HG02610 (cell line): ENCODE results near the gene CRYGC.

Experiments
- ATAC-seq: cut with Tn5 transposase; IDR thresholded peaks from one replicate; pipeline ENCODE4 v1.9.1; 2021; ENCODE audit warnings: mild to moderate bottlenecking, moderate library complexity; ENCODE audit not compliant: unreplicated experiment

The CRYGC gene

GRCh38 chr2:208097801-208098200 lies 31.8 kb downstream of the CRYGC start:
- no peak for ATAC-seq

- no peak for ATAC-seq
These were observed 32.3 kb downstream of the CRYGC start for GRCh38 chr2:208097313-208097712.

- no peak for ATAC-seq
These were observed 33.5 kb downstream of the CRYGC start for GRCh38 chr2:208096080-208096479.

GRCh38 chr2:208093128-208093527 lies 36.5 kb downstream of the CRYGC start:
- no peak for ATAC-seq

GRCh38 chr2:208092093-208092832 lies 37.4 kb downstream of the CRYGC start:
- no peak for ATAC-seq

GRCh38 chr2:208090420-208090819 lies 39.2 kb downstream of the CRYGC start:
- no peak for ATAC-seq

GRCh38 chr2:208086029-208086428 lies 43.6 kb downstream of the CRYGC start:
- ATAC-seq: no peak

GRCh38 chr2:208083807-208084206 lies 45.8 kb downstream of the CRYGC start:
- no peak for ATAC-seq
